GM19193 (cell line): ENCODE data around the gene TPPP.

Experiments
- POLR2A ChIP-seq: IDR thresholded peaks from 4 replicates; pipeline ENCODE4 v1.6.1; 2011; ENCODE audit not compliant: insufficient read depth, insufficient read length; ENCODE audit errors: extremely low read depth

The TPPP gene

GRCh38 chr5:651296-652022, 41.7 kb downstream of the TPPP start:
- no peak for TF ChIP-seq POLR2A

- no peak for TF ChIP-seq POLR2A
These were observed 45.4 kb downstream of the TPPP start for GRCh38 chr5:647727-648126.

- TF ChIP-seq POLR2A, result no peak
These were observed 45.8 kb downstream of the TPPP start for GRCh38 chr5:647311-647710.

GRCh38 chr5:646396-647201, 46.6 kb downstream of the TPPP start:
- no peak for TF ChIP-seq POLR2A

- no peak for TF ChIP-seq POLR2A
These were observed 47.7 kb downstream of the TPPP start for GRCh38 chr5:645421-645820.

GRCh38 chr5:644971-645370, 48.2 kb downstream of the TPPP start:
- TF ChIP-seq POLR2A, result no peak

- no peak for TF ChIP-seq POLR2A
These were observed 48.6 kb downstream of the TPPP start for GRCh38 chr5:644509-644908.

GRCh38 chr5:643811-644271, 49.3 kb downstream of the TPPP start:
- TF ChIP-seq POLR2A, result no peak

GRCh38 chr5:643351-643801, 49.8 kb downstream of the TPPP start:
- TF ChIP-seq POLR2A, result no peak

GRCh38 chr5:642481-642880, 50.7 kb downstream of the TPPP start:
- TF ChIP-seq POLR2A, result no peak

GRCh38 chr5:641331-641765, 51.8 kb downstream of the TPPP start:
- TF ChIP-seq POLR2A, result no peak

- no peak for TF ChIP-seq POLR2A
These were observed 52.5 kb downstream of the TPPP start for GRCh38 chr5:640461-641330.

GRCh38 chr5:639584-640213, 53.5 kb downstream of the TPPP start:
- TF ChIP-seq POLR2A, result no peak

- TF ChIP-seq POLR2A, result no peak
These were observed 54.0 kb downstream of the TPPP start for GRCh38 chr5:639253-639530.
